Hematopoietic multipotent progenitor cell treated with erythropoietin and hydrocortisone succinate and interleukin-3 and kit ligand, for 17 days (in vitro differentiated cells): ENCODE measurements around the gene GCNT2.
"Not testable (repeated sequence)": the region's sequence is repeated elsewhere in the genome, so short reads cannot be mapped to it uniquely, and the experiment has no call there.

ENCODE experiments used
- DNase-seq: peaks from one replicate; pipeline ENCODE4 v3.0.0-alpha.2; 2015; ENCODE audit warnings: low spot score

Gene GCNT2

GRCh38 chr6:10580570-10580969 is 59.4 kb downstream of the GCNT2 start:
- DNase-seq: no peak

- DNase-seq: peak; percentile 36
These were observed 60.3 kb downstream of the GCNT2 start for GRCh38 chr6:10581402-10581801.

- peak; percentile 29 for DNase-seq
These were observed 61.8 kb downstream of the GCNT2 start for GRCh38 chr6:10582774-10583508.

- no peak for DNase-seq
These were observed 62.4 kb downstream of the GCNT2 start for GRCh38 chr6:10583509-10583901.

- DNase-seq: no peak
These were observed 63.5 kb downstream of the GCNT2 start for GRCh38 chr6:10584607-10585006.

GRCh38 chr6:10585209-10585845 is 64.2 kb downstream of the GCNT2 start:
- DNase-seq: peak; percentile 77

- DNase-seq: peak; percentile 65
These were observed 65.2 kb downstream of the GCNT2 start for GRCh38 chr6:10586302-10586701.

GRCh38 chr6:10587656-10588406 is 66.7 kb downstream of the GCNT2 start:
- DNase-seq: peak; percentile 92

- DNase-seq: no peak
These were observed 67.6 kb downstream of the GCNT2 start for GRCh38 chr6:10588562-10589428.

- peak; percentile 56 for DNase-seq
These were observed 68.2 kb downstream of the GCNT2 start for GRCh38 chr6:10589429-10589727.

- no peak for DNase-seq
These were observed 68.8 kb downstream of the GCNT2 start for GRCh38 chr6:10589983-10590382.

- DNase-seq: no peak
These were observed 70.4 kb downstream of the GCNT2 start for GRCh38 chr6:10591422-10592160.

- DNase-seq: no peak
These were observed 74.8 kb downstream of the GCNT2 start for GRCh38 chr6:10595731-10596664.

- no peak for DNase-seq
These were observed 76.4 kb downstream of the GCNT2 start for GRCh38 chr6:10597499-10598001.

GRCh38 chr6:10598084-10598960 is 77.2 kb downstream of the GCNT2 start:
- no peak for DNase-seq

- no peak for DNase-seq
These were observed 77.9 kb downstream of the GCNT2 start for GRCh38 chr6:10599046-10599445.

- DNase-seq: not testable (repeated sequence)
These were observed 79.5 kb downstream of the GCNT2 start for GRCh38 chr6:10600681-10601080.

- no peak for DNase-seq
These were observed 82.1 kb downstream of the GCNT2 start for GRCh38 chr6:10603219-10603618.

GRCh38 chr6:10609038-10609437 is 87.9 kb downstream of the GCNT2 start:
- DNase-seq: no peak
